GM13977 (cell line): Measurements from ENCODE around the gene ITFG1.
A peak's percentile ranks its signal among the peaks of the same experiment; 100 is the strongest.

ENCODE experiments used
- DNase-seq: peaks from one replicate; pipeline ENCODE4 v3.0.0; 2012; ENCODE audit warnings: low spot score
- CTCF ChIP-seq: IDR thresholded peaks from 2 replicates; pipeline ENCODE4 v1.5.1; 2012; ENCODE audit warnings: mild to moderate bottlenecking, control low read depth; ENCODE audit not compliant: insufficient read depth; ENCODE audit errors: extremely low read depth, missing control alignments
- in situ Hi-C: fragments of 300-500 bp; cut with MboI; formaldehyde crosslinking; loops from one replicate; pipeline ENCODE4 v1.12.0; 2022; ENCODE audit warnings: low sequenced_read_pairs, low pct_unique_long_range_greater_than_20kb, mixed read lengths, inconsistent platforms; ENCODE audit not compliant: unreplicated experiment

ITFG1 gene

GRCh38 chr16:47424846-47425245 lies 36.0 kb downstream of the ITFG1 start:
- no peak for TF ChIP-seq CTCF
- DNase-seq, result no peak
- in situ Hi-C loops, result no loop called here

- in situ Hi-C loops, result no loop called here
- no peak for TF ChIP-seq CTCF
- no peak for DNase-seq
Observed at GRCh38 chr16:47416869-47417268, 44.0 kb downstream of the ITFG1 start.

DNA sequence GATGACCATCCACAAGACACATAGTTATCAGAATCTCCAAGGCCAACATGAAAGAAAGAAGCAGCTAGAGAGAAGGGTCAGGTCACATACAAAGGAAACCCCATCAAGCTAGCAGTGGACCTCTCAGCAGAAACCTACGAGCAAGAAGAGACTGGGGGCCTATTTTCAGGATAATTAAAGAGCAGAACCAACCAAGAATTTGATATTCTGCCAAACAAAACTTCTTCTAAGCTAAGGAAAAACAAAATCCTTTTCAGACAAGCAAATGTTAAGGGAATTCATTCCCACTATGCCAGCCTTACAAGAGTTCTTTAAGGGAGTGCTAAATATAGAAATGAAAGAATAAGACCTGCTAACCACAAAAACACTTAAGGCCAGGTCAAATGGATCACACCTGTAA lies 47.8 kb downstream of the ITFG1 start:
- DNase-seq, result no peak
- no peak for TF ChIP-seq CTCF
- in situ Hi-C loops, result no loop called here

DNA sequence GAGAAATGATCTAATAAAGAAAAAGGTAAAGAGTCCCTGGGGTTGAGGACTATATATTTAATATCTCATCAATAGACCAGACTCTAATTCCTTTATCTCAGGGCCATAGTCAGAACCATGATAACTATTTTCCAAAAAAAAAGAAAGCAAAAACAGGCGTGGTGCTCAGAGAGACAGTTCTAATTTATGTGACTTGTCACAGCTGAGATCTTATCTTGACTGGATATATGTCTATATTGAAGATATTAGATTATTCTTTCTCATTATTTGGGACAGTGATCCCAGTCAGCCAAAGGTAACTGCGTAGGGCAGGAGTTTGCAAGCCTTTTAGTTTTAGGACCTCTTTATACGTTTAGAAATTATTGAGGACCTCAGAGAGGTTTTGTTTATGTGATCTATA lies 52.4 kb downstream of the ITFG1 start:
- no peak for DNase-seq
- in situ Hi-C loops, result no loop called here
- TF ChIP-seq CTCF, result no peak

GRCh38 chr16:47395733-47396498 lies 64.9 kb downstream of the ITFG1 start:
- no peak for TF ChIP-seq CTCF
- DNase-seq, result no peak
- in situ Hi-C loops, result loop anchor here (25.0 kb wide), 1 partner anchor 666 kb away; no protein-coding TSS in a partner anchor

- DNase-seq, result no peak
- TF ChIP-seq CTCF, result peak; percentile 11
- in situ Hi-C loops, result loop anchor here (25.0 kb wide), 1 partner anchor 670 kb away; no protein-coding TSS in a partner anchor
Observed at GRCh38 chr16:47392081-47392480, 68.8 kb downstream of the ITFG1 start.
